Measurements from ENCODE around the gene PILRA. TPM values are rescaled to one million over a fixed set of nuclear protein-coding genes. Genes with fewer than 3 reads are reported as not detected.

PILRA gene
- total and polyA plus RNA-seq, 2 of the 13 experiments (the other 11 are each of a cell fraction or from before 2014, with no cell fraction given): 0.13 to 1.3 TPM

GRCh38 chr7:100428967-100429636 lies 55.8 kb downstream of the PILRA start (continued):
- TF ChIP-seq TMF1 (CRISPR knock-in tag; IDR thresholded peaks at IDR 0.05; ENCODE audit: low read depth): no peak; the same call in 1 of the 2 replicates
- TF ChIP-seq TBP (CRISPR knock-in tag; IDR thresholded peaks at IDR 0.05): no peak
- no peak for TF ChIP-seq ZSCAN20 (CRISPR knock-in tag; IDR thresholded peaks at IDR 0.05; ENCODE audit: borderline replicate concordance)
- TF ChIP-seq ZNF33B (CRISPR knock-in tag; IDR thresholded peaks at IDR 0.05): no peak
- peak; percentile 79; the same call in 1 of the 2 replicates for TF ChIP-seq TFE3 (CRISPR knock-in tag; IDR thresholded peaks at IDR 0.05)
- TF ChIP-seq REPIN1 (CRISPR knock-in tag; IDR thresholded peaks at IDR 0.05; ENCODE audit: borderline replicate concordance, low read depth): 0 out of 2 replicates have a peak, but pooled peaks have one; percentile 40
- TF ChIP-seq, protein P1, sequence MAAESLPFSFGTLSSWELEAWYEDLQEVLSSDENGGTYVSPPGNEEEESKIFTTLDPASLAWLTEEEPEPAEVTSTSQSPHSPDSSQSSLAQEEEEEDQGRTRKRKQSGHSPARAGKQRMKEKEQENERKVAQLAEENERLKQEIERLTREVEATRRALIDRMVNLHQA (CRISPR knock-in tag; IDR thresholded peaks at IDR 0.05): no peak
- peak; percentile 79 for TF ChIP-seq USF2 (IDR thresholded peaks at IDR 0.05; ENCODE audit: low read depth, low read length)
- TF ChIP-seq USF2 (CRISPR knock-in tag; IDR thresholded peaks at IDR 0.05; ENCODE audit: borderline replicate concordance): peak; percentile 84; the same call in 1 of the 2 replicates
- TF ChIP-seq ZFAT (CRISPR knock-in tag; conservative IDR thresholded peaks at IDR 0.05): no peak
- no peak; a peak in 1 of 4 replicates for TF ChIP-seq HMGXB4 (CRISPR knock-in tag; IDR thresholded peaks at IDR 0.05; ENCODE audit: borderline replicate concordance in 1 of 2, low read depth in 1 of 2)
- TF ChIP-seq KLF13 (CRISPR knock-in tag; IDR thresholded peaks at IDR 0.05): no peak
- peak; percentile 71; the same call in 1 of the 2 replicates for TF ChIP-seq ZC3H4 (CRISPR knock-in tag; IDR thresholded peaks at IDR 0.05; ENCODE audit: borderline replicate concordance)
- TF ChIP-seq ZBTB33 (CRISPR knock-in tag; IDR thresholded peaks at IDR 0.05): peak; percentile 10; the same call in 1 of the 2 replicates
- no peak for TF ChIP-seq SYNCRIP (IDR thresholded peaks at IDR 0.05; ENCODE audit: insufficient read depth, low read depth, low read length)
- TF ChIP-seq ZBTB3 (CRISPR knock-in tag; IDR thresholded peaks at IDR 0.05; ENCODE audit: borderline replicate concordance, low read depth): peak; percentile 34; the same call in 1 of the 2 replicates
- no peak for TF ChIP-seq ZBTB1 (CRISPR knock-in tag; IDR thresholded peaks at IDR 0.05; ENCODE audit: borderline replicate concordance)
- TF ChIP-seq PRMT3 (CRISPR knock-in tag; IDR thresholded peaks at IDR 0.05; ENCODE audit: borderline replicate concordance, low read depth): no peak
- 0 out of 2 replicates have a peak, but pooled peaks have one; percentile 14 for TF ChIP-seq ZNF3 (CRISPR knock-in tag; IDR thresholded peaks at IDR 0.05)
- no peak; the same call in 1 of the 2 replicates for TF ChIP-seq ZBTB38 (CRISPR knock-in tag; IDR thresholded peaks at IDR 0.05)
- no peak for TF ChIP-seq THAP11 (CRISPR knock-in tag; IDR thresholded peaks at IDR 0.05)

Data from HepG2 (cell line).